Inflammatory macrophage (primary cell): ENCODE results near the gene ERFL.

Experiments
- DNase-seq, 2 donors: peaks; one replicate each; pipeline ENCODE4 v3.0.0-alpha.2; 2020 to 2022

Gene ERFL

DNA sequence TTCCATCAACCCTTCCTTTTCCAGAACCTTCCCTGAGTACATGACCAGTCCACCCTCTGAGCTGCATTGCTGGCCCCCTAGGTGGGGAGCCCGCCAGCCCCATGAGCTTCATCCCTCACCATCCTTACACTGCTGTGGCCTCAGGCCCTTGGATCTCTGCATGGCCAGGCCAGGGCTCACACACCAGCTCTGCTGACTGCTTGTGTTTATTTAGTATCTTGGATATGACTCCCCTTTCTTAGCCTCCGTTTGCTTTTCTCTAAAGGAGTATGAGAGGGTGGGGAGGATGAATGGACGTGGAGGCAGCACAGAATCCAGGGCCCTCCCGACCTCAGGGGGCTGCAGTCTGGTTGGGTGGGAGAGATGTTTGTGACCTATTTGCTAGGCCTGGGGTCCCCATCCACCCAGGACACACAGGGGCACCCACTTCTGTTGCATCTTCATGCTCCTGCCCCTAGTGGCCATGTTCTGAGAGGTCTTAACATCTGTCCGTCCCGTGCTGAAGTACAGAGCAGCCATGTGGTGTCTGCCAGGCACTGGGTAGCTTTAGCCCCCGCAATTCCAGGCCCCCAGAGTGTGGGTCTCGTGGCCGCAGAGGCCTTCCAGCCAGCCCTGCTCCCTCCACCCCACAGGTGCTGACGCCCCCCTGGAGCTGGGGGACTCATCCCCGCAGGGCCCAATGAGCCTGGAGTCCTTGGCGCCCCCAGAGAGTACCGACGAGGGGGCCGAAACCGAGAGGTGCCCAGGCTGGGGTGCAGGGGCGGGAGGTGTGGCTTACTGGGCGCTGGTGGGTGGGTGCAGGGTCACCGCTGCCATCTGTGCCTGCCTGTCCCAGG lies 32.3 kb downstream of the ERFL start:
- DNase-seq: no peak

DNA sequence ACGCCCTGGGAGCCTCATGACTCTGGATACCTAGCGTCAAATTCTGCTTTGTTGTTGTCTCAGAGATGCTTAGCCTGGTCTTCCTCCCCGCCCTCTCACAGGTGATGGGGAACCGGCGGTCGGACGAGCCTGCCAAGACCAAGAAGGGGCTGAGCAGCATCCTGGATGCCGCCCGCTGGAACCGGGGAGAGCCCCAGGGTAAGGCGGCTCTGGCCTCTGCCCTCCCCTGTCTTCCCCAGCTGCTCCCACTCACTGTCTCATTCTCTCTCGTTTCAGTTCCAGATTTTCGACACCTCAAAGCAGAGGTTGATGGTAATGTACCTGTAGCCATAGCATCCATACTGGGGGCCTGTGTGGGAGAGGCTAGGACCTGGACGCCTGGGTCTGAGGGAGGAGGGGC lies 33.9 kb downstream of the ERFL start:
- DNase-seq: no peak

DNA sequence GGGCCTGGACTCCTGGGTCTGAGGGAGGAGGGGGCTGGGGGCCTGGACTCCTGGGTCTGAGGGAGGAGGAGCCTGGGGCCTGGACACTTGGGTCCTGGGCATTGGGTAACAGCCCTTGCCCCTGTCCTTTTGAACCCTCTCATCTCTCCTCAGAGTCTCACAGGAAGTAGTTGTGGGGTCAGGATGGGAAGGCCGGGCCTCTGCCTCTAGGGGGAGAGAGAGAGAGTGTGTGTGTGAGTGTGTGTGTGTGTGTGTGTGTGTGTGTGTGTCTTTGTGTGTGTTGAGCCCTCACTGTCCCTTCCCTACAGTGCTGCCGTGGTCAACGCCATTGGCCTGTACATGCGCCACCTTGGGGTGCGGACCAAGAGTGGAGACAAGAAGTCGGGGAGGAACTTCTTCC lies 34.4 kb downstream of the ERFL start:
- no peak for DNase-seq

DNA sequence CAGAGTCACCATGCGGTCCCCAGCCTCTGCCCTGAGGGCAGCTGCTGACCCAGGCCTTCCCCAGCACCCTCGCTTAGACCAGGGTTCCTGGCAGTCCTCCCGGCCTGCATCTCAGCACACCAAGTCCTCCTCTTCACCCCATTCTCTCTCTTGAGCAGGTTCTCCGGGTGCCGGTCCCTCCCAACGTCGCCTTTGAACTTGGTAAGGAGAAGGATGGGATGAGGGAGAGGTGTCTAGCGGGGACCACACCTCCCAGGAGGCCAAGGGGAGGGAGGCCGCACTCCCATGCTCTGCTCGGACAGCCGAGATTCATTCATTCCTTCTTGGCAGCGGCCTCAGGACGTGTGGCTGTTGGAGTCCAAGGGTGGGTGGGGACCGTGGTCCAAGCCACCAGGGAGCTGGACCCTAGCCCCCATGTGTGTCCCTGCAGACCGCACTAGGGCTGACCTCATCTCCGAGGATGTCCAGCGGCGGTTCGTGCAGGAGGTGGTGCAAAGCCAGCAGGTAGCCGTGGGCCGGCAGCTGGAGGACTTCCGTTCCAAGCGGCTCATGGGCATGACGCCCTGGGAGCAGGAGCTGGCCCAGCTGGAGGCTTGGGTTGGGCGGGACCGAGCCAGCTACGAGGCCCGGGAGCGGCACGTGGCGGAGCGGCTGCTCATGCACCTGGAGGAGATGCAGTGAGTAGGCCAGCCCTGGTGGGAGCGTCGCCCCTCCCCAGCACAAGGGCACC lies 35.9 kb downstream of the ERFL start:
- no peak for DNase-seq

DNA sequence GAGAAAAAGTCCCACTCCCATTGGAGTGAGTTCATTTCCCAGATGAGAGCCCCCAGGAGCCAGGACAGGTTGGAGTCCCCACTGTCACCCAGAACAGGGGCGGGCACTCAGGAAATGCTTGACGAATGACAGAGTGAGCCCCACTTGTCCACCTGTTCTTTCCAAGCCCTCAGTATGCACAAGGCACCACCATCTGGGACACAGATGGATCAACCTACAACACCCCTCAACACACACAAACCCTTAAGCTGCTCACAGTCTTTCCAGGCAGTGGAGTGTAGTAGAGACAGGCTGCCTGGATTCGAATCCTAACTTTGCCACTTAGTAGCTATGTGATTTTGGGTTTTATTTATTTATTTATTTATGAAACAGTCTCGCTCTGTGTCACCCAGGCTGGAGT lies 37.3 kb downstream of the ERFL start:
- DNase-seq: no peak

DNA sequence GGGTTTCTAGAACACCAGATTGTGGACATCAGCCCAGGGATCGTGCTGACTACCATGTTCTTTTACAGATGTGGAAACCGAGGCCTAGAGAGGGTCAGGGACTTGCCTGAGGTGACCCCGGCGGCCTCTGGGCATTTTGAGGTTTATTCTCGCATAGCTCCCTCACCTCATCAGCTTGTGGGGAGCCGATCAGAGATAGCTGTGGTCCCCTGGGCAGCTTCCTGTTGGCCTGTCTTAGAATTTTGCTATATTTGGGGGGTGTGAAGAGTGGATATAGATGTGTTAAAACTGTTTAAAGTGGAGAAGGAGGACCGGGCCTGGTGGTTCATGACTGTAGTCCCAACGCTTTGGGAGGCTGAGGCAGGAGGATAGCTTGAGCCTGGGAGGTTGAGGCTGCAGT lies 38.4 kb downstream of the ERFL start:
- no peak for DNase-seq

DNA sequence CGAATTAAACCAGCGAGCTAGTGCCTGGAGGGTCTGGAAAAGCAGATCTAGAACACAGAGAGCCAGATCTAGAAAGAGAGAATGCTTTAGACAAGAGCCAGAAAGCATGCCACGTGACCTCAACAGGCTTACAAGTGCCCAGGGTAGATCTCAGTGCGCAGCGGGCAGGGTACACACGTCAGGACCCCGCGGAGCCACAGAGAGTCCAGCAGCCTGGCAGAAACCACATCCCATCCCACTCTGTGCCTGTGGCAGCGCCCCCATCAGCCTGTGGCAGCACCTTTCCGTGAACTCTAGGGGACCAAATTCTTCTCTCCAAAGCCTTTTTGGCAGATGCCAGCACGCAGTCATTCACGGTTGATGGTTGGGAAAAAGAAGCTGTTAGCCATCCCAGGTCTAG lies 39.3 kb downstream of the ERFL start:
- DNase-seq: no peak

DNA sequence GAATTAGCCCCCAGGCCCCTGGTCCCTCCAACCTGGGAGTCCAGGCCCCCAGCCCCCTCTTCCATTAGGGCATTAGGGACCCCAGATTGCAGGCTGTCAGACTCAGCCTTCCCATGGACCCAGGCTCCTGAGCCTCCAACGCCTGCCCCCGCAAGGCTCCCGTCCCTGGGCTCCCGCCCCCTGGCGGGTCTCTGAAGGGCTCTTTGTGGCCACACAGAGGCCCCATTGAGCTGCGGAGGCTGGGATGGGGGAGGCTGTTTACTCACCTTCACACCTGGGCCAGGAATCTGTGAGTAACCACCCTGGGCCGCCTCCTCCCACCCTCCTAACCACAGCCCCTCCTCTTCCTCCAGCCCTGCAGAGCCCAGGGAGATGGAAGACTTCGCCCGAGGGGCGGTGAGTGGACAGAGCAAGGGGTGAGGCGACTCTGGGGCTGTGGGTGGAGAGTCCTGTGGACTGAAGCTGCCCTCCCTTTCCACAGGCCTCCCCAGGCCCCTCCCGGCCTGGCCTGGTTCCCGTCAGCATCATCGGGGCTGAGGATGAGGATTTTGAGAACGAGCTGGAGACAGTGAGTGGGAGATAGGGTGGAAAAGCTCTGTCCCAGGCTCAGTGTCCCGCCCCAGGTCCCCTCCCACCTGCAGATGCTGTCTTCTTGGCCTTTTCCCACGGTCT lies 40.4 kb downstream of the ERFL start:
- no peak for DNase-seq

DNA sequence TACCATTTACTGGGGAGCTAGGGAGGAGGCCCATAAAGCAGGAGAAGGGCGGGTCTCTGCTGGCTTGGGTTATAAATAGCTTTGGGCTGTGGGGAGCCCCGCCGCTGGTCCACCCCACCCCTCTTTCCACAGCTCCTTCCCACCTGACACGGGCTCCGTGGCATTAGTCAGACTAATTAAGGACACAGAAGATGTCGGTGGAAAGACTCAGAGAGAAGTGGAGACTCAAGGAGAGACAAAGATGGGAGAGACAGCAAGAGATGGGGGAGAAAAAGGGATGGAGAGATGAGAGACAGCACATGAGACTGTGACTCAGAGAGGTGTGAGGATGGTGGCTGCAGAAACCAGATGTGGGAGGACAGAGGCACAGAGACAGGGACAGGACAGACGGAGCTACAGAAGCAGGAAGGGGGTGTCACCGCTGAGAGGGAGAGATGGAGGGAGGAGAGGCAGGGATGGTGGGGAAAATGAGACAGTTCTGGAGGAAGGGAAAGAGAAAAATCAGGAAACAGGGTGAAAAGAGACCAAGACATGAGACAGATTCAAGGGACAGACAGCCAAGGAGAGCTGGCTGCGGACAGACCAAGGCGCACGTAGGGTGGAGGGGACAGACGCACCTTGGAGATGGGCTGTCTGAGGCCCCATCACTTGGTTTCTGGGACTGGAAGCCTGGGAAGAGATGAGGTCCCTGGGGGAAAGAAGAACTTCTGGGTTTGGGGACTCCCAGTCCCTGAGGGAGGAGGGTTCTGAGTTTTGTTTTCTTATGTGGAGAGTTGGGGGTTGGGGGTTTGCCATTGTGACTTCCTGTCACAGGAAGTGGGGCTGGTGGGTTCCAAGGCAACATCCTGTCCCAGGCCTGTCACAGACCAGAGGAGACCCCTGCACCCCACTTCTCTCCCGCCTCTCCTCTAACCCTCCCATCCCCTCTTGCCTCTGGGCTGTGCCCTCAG lies 41.2 kb downstream of the ERFL start:
- DNase-seq: no peak

DNA sequence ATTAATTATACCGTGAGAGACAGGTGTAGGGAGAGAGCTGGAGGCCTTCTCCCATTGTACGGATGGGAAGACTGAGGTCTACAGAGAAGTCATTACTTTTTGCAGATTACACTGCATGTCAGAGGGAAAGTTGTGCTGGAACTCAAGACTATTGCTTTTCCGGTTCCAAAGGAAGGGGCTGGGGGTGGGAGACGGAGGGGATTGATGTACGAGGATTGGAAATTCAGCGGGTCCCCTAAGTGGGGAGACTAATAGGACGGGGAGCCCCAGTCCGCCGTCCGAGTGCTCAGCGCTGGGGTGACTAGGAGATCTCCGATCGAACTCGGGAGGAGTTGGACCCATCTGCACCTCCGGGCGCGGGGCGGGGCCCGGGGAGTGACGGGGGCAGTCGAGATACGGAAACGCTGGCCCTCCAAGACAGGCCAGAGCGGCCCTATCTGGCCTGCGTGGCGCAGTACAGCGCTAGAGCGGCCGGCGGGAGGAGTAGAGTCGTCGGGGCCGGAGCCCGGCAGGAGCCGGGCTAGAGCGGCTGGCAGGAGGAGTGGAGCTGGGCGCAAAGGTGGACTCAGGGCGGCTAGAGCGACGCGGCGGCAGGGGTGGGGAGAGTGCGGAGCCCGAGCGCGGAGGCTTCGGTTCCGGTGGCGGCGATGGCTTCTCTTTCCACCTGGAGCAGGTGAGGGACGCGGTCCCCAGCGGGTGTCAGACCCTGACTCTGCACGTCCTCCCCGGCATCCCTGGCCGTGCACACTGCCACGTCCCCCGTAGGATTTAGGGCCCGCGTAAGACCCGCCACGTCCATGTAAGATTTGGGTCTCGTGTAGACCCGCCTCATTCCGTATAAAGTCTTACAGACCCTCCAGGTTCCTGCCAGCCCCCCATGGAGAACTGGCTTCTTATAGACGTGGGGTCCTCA lies 44.2 kb downstream of the ERFL start:
- peak; percentile 96 for DNase-seq

DNA sequence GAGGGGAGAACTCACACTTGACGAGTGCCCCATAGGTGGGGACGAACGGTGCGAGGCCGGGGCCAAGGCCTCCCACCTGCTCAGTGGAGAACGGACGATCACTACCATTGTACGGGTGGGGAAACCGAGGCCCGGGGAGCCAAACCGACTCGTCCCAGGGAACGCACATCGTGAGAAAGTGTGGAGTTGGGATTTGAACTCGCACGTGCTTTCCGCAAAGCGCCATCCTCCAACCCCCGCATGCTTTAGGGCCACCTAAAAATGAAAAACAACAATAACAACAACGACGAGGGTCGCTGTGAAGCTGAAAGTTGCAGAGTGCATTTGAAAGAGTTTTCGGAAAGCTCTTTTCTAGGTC lies 44.8 kb downstream of the ERFL start:
- DNase-seq: no peak

DNA sequence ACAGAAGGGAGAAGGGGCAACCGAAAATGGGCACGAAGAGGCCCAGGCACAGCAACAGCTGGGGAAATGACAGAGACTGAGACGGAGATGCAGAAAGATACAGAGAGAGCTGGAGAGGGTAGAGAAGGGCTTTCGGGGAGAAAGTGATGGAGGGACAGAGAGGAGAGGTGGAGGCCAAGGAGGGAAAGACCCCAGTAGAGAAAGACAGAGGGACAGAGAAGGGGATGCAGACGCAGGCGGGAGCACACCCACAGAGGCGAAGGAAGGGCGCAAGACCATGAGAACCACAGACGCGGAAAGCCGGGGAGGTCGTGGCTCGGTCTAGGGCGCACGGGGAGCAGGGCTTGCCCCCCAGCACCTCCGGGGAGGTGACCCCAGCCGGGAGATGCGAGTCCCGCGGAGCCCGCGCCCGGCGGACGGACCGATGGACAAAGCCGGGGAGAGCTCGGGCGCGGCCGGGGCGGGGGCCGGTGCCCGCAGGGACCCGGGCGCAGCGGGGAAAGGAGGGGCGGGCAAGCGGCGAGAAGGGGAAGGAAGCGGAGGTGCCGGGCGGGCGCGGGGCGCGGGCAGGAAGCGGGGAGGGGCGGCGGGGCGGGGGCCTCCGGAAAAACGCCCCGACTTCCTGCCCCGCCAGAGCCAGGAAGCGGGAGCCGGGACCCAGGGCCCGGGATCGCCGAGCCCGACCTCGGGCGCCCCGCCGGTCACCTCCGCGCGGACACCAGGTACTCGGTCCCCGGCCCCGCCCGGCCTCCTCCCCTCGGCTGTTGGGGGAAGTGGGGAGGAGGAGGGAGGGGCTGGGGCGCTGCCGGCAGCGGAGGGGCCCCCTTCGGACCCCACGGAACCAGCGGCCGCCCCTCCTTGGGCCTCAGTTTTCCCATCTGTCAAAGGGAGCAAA lies 45.4 kb downstream of the ERFL start, which contains the start of gene ARHGEF1:
TSS of gene ARHGEF1 (plus strand) at position 617 of the 895 bp plus-strand sequence. CDS start 4,899 bp downstream, outside the sequence.
- peak; percentile 45 to 63 for DNase-seq

DNA sequence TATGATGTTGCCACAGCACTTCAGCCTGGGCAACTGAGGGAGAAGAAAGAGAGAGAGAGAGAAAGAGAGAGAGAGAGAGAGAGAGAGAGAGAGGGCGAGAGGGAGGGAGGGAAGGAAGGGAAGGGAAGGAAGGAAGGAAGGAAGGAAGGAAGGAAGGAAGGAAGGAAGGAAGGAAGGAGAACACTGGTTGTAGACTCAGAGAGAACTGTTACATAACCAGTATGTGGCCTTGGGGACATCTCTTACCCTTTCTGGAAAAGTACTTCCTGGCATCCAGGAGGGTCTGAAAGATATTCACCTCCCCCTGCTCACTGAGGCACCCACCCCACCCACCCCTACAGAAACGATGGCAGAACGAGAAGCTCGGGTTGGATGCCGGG lies 47.9 kb downstream of the ERFL start:
- no peak for DNase-seq

DNA sequence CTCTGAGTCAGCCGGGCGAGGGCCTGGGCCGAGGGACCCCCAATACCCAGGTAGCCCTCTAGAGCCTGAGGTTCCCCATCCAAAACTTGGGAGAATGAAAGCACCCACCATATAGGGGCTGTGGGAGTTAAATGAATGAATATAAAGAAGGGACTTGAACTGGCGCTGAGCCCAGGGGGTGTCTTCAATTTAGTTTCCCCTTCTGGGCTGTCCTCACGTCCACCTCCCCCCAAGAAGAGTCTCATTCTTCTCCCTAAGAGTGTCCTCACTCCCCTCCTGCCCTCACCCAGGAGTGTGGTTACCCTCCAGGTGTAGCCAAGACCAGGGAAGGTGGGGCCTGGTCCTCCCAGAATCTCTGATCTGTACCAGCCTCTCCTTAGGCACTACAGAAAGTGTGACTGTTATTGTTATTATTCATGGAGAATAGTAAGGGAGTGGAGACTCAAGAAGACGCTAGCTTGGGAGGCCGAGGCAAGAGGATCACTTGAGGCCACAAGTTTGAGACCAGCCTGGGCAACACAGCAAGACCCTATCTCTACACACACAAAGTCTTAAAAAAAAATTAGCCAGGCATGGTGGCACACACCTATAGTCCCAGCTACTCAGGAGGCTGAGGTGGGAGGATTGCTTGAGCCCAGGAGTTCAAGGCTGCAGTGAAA lies 48.5 kb downstream of the ERFL start:
- DNase-seq: no peak

DNA sequence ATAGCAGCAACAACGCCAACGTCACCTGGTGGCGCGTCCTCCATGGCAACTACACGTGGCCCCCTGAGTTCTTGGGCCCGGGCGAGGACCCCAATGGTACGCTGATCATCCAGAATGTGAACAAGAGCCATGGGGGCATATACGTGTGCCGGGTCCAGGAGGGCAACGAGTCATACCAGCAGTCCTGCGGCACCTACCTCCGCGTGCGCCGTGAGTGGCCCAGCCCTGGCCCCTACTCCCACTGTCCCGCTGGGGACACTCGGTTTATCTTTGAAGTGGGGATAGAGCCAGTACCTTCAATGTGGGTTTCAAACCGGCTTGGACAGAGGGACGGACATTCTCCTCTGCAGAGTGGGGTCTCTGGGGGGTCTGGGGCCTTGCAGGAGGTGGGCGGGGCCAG lies 49.2 kb downstream of the ERFL start:
- no peak for DNase-seq

DNA sequence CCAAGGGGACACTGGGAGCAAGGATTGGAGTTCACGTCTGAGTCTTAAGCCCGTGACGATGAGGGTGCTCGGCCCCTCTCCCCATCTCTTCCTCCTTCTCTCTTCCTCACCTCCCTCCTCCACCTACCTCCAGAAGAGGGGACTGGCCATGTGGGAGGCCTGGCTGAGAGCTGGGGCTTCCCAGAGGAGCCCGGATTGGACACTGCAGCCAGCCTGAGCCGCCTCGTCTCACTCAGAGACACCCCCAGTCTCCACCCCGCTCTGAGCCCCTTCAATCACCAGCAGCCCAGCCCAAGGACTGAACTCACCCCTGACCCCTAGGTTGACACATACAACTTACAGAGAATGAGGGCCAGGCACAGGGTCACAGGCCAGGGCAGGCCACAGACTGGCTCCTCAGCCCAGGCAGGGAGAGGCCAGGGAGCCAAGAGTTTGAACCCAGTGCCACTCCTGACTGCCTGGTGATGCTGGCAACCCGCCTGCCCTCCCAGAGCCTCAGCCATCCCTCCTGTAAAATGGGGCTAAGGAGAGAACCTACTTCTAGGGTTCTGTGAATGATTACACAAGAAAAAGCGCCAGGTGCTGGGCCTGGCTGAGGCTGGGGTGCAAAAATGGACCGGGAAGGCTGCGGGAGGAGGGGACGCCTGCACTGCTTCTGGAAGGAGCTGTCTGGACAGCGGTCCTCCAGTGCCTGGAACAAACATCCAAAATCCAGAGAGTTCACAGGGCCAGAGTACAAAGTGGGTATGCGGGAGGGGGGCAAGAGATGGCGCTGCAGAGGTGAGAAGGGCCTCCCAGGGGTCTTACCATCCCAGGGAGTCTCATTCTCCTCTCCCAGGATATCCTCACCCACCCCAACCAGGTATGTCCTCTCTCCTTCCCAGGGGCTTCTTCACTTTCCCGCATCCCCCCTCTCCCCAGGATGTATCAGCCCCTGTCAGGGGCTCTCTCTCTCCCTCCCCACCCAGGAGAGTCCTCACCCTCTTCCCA lies 50.0 kb downstream of the ERFL start:
- peak; percentile 30 to 81 for DNase-seq

DNA sequence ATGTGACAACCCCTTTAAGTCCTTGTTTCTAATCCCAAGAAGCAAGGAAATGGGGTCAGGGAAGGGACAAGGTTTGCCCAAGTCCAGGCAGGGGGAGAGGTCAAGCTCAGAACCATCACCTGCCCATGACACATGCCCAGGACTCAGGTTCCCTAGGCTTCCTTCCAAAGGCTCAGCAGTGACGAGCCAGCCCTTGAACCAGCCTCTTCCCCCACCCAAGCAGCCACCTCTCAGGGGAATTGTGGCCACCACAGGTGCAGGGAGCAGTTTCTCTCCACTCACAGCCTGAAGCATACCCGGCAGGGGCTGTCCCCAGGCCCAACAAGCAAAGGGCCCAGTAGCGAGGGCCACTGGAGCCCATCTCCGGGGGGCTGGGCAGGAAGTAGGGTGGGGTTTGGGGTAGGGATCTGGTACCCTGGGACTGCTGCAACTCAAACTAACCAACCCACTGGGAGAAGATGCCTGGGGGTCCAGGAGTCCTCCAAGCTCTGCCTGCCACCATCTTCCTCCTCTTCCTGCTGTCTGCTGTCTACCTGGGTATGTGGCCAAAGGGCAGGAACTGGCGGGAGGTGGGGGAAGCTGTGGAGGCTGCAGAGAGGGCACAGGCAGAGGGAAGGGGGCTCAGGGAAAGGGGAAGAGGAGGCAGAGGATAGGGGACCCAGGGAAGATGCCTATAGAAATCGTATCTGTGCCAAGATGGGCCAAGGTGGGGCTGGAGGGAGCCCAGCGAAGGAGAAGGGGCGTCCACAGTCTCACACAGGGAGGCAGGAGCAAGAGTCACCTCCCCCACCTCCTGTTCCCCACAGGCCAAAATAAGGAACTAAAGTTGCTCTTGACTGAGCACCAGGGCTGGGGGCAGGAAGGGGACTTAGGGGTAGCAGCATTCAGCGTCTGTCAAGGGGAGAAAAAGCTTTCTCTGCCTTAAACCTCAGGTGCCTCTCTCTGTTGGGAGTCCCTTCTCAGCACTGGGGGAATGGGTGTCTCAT lies 51.1 kb downstream of the ERFL start, which contains the start of gene CD79A:
TSS of gene CD79A (plus strand) at position 433 of the 986 bp plus-strand sequence. CDS start at position 459, 26 bp downstream.
- peak; percentile 55 to 71 for DNase-seq
